HG02678 (cell line): ENCODE results near the gene STOML2.

Source experiments
- ATAC-seq: cut with Tn5 transposase; IDR thresholded peaks from one replicate; pipeline ENCODE4 v1.9.1; 2021; ENCODE audit warnings: mild to moderate bottlenecking, moderate library complexity; ENCODE audit not compliant: unreplicated experiment

Gene STOML2

DNA sequence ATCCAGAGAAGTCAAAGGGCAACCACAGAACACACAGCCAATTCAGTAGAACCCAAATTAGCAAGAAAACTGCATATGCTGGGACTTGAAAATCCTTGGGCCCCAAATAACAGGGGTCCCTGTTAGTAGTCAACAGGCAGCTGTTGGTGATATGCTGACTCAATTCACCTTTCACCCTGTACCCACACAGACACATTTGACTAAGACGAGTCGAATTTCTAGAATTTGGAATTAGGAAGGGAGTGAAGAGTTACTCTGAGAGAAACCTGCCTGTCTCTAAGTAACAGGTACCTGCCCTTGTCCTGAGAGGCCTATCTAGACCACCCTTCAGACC lies 29.7 kb downstream of the STOML2 start:
- ATAC-seq, result no peak

DNA sequence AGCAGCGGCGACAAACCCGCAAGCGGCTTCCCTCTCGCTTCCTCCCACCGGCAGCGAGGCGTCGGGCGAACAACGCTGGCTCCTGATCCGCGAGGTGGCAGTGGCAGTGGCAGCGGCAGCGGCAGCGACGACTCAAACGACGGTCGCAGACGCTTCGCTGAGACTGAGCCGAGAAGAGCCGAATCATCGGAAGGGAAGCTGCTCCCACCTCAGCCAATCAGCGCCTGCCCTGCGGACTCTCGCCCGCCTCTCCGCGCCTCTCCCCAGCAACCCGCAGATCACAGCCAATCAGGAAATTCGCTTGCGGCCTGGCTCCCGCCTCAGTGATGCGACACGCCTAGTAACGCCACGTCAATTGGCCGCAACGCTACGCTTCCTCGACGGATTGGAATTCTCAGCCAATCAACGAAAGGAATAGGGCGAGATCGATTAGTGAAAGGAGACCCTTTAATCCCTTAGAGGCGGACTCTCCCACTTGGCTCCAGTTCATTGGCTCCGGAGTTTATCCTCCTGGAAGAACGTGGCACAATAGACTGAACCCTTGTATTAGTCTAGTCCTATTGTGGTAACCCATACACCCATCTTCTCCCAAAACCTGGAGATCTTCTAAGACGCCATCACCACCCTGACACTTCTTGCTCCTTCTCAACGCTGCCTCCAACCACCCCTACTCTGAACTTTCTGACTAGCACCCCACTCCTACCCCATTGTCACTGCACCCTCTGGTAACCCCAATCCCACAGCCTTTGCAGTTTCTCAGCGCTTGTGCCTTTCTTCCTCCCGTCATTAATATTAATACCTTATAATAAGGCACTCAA lies 30.3 kb downstream of the STOML2 start, which contains the start of gene VCP:
Gene VCP (minus strand): TSS at position 165 of the 818 bp plus-strand sequence. CDS start 272 bp downstream, outside the sequence.
- peak; percentile 87 for ATAC-seq

DNA sequence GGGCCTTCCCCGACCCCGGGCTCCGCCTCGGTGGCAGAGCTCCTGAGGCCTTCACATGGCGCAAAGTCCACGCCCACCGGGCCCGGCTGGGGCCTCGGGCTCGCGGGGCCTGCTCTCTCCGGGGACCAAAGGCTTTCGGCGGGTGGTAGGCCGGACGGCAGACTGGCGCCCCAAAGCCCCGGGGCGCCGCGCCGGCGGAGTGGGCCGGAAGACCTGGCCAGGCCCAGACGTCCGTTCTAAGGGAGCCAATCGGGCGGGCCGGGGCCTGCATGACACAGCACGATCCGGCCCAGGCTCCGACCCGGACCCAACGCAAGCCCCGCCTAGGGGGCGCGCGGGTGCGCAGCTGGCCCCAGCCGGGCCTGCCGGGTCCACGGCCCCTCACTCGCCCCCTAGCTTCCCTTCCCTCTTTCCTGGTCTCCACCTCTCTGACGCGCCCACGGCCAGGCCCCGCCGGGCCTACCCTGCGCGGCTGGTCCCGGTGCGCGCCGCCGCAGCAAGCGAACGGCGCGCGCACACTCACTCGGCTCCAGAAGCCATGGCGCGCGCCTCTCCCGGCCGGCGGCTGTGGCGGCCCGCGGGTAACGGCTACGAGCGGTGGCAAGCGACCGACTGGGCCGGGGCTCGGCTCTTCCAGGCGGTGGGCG lies 31.0 kb downstream of the STOML2 start:
- ATAC-seq, result peak; percentile 59

DNA sequence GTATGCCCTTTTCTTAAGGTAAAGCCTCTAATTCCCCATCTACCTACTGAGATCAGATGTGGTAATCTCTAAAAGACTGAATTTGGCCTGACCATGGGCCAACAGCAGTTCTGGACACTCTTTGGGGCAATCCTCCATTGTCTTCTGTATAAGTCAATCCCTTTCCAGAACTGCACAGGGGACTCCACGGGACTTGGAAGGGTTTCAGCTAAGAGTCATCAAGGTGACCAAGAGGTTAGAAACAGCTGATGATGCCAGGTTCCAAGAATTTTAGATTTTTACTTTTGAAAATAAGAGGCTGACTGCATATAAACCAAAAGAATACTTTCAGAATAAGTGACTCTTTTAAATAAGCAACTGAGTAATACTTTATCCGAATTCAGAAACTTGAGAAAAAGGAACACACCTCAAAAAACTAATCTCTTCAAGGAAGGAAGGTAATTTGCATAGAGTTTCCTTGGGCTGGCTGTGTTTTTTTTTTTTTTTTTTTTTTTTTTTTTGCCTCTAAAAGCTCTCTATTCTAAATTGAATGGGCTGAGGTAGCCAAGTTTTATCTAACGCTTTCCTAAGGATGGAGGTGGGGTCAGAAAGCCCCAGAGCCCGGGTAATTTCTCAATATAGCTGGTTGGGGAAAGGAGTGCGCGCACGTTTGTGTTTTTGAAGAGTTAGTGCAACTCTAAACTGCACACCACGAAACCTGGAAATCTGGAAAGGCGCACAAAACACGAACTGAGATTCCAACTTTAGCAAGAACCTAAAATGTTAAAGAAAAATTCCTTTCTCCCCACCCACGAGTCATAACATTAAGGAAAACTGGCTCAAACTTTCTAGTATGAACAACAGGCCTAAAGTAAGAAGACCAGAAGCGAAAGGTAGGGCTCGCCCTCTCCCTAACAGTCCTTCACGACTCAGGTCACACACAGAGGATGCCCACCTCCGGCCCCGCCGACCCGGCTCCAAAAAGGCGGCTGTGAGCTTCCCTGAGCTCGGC lies 31.8 kb downstream of the STOML2 start:
- ATAC-seq, result no peak

DNA sequence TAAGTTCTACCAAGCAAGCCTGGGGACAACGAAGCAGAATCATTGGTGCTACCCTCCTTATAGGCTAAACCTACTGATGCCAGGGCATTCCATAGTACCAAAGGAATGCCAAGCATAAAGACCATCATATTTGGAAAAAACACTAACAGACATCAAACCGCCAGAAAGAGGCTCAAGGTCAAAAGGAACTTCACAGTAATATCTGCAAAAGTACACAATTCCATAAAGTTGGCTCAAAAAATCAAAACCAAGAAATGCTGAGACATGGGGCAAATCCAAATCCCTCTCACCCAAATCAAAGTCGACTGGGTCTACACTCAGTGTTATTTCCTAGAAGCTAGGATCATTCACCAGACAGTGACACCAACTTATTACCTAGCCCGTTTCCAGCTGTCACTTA lies 33.9 kb downstream of the STOML2 start:
- ATAC-seq, result no peak

DNA sequence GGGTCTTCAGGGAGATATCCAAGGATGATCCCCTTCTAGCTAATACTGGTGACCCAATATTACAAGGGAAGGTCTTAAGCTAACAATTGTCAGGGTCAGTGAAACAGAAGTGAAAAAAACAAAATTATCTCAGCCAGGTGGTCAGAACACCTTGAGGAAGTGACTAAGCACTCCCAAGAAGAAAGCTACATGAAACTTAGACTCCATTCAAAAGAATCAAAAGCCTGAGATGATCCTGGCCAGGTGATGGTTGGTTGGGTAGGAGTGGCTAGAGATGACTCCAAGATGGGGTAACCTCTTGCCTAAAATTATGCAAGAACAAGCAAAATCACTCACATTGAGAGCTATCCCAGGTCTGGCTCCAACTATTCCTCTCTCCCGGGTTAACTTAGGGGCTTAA lies 35.9 kb downstream of the STOML2 start:
- ATAC-seq, result no peak

DNA sequence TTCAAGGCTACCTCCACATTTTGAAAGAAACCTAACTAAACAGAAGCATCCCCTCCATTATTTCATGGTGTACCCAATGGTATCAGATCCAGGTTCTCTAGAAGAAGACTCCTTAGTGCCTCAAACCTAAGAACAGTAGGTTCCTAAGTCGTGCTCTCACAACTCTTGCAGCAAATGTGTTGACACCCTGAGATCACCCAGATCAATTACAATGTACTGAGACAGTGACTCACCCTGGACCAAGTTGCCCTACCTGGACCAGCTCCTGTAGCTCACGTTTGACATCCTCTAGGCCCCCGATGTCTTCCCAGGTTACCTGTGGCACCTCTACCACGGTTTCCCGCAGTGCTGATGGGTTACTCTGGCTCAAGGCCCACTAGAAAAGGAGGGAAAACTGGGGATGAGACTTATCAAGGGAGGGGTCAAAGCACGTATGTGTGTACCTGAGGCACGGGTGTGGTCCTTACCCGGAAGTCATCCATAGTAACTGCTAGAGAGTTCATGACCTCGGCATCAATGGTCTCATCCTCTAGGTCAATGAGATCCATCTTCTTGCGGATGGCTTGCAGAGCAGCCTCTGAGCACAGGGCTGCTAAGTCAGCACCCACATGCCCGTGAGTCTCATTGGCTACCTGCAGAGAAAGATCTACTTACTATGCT lies 42.3 kb downstream of the STOML2 start:
- ATAC-seq, result no peak

DNA sequence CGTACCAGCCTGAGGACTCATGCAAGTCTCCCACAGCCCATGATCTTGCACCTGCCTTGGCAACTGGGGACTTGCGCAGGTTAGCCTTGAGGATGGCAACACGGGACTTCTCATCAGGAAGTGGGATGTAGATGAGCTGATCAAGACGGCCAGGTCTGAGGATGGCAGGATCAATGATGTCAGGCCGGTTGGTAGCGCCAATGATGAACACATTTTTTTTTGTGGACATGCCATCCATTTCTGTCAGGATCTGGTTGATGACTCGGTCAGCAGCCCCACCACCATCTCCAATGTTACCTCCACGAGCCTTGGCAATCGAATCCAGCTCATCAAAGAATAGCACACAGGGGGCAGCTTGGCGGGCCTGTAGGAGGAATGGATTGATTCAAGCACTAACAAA lies 43.5 kb downstream of the STOML2 start:
- no peak for ATAC-seq

DNA sequence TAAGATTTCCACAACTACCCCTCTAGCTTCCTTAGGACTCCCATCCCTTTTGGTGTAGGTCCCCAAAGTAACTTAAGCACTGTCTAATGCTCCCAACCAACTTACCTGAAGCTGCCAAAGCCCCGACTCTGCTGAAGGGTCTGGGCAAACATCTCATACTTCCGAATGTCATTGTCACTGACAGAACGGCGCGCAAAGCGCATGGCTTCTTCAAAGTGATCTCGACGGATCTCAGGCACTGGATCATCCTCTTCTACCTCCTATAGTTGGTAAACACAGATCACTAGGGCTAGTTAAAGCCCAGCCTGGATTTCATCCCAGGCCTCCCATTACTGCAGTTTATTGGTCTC lies 45.7 kb downstream of the STOML2 start:
- no peak for ATAC-seq

DNA sequence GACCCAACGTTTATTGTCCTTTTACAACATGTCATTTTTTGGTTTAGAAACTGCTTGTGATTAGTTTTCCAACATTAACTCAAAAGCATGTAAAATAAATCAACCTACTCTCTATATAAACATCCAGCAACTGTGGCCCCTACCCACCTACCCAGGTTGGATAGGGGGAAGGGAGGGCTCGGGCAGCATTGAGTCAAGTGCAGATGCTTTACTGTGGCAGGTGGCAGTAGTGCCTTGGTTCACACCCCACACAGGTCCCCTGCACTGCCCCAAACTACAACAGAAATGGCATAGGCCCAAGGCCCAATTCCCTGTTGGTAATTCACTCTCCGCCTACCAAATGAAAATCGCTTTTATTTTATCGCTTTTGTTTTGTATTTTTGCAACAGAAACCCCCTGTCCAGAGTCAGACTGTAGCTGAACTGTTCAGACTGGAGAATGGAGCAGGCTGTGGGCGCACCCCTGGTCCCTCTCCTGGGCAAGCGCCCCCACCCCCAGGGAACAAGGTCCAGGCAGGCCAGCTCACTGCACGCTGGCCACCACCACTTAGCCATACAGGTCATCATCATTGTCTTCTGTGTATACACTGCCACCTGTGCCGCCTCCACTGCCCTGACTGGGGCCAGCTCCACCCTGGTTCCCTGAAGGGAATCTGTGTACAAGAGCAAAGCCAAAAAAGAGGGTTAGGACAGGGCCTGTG lies 46.2 kb downstream of the STOML2 start:
- ATAC-seq, result no peak

DNA sequence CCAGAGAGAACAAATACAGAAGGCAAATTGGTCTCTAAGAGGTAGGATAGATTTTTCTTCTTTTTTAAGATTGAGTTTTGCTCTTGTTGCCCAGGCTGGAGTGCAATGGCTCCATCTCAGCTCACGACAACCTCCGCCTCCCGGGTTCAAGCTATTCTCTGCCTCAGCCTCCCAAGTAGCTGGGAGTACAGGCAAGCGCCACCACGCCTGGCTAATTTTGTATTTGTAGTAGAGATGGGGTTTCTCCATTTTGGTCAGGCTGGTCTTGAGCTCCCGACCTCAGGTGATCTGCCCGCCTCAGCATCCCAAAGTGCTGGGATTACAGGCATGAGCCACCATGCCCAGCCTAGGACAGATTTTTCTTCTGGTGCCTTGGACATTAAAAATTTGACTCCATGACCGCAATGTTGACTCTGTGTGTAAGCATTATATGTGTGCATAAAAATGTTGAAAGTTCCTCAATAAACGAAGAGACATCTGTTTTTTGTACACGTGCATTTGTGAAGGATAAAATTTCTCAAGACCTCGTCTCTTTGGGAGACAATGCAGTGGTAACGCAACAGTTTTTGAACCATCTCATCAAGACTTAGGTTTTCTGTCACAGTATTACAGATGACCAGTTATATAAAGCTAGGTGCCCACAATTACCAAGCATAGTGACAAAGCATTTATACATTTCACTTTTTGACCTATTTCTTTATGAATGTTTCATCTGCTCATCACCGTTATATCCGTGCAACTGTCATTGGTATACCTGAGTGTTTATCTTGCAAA lies 47.9 kb downstream of the STOML2 start:
- no peak for ATAC-seq

DNA sequence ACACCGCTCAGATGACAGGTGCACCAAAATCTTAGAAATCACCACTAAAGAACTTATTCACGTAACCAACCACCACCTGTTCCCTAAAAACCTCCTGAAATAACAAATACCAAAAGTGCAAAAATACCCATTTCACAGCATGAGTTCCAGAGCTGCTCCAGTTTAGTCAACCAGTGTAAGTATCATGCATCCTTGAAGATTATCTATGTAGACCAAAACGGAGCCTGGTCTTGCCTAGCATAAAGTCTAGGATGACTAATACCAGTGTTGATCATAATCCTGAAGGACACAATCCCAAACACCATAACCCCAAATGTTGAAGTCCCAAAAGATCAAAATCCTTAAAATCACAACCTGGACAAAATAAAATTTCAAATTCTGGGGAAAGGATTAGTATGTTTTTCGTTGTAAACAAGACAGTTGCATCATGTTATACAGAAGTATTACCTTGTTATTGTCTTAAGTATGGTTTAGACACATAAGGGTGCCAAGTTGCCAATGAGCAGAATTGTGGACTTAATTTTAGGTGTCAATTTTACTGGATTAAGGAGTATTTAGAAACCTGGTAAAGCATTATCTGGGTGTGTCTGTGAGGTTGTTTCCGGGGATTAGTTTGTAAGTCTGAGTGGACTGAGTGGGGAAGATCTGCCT lies 48.6 kb downstream of the STOML2 start:
- ATAC-seq, result no peak

DNA sequence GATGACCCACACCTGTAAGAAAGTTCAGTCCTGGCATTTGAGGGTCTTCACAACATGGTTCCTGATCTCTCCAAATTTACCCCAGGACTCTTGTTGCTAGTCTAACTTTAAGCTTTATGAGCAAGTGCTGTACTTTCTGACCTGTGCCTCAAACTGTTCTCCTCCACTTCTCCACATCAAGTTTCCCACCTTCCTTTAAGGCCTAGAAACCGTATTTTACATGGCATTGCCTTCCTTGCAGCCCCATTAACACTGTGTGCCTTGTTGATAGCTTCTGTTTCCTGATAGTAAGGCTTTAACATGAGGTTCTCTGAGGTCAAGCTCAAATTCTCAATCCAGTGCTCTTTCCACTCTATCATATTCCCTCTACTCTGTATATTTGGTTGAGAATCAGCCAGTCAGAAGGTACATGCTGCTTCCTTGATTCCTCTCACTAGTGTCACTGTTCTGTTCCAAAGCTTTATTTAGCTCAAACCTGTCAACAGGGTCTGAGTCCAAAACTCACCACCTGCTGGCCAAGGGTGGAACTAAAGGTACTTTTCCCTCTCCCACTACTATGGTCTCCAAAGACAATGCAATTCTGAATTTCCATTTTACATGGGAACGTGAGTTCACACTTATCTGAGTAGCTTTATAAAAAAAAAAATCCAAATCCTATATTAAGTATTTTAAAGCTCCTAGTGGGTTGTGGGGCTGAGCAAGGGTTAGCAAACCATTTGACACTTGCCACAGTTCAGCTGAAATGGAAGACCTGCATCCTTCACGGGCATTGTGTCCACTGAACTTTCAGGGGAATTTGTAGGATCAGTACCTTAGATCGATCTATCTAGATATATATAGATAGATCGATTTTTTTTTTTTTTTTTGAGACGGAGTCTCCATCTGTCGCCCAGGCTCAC lies 51.6 kb downstream of the STOML2 start:
- ATAC-seq, result no peak
